ENCODE measurements around the gene GPSM3.
"Not testable (repeated sequence)": the region's sequence is repeated elsewhere in the genome, so short reads cannot be mapped to it uniquely, and the experiment has no call there.

Gene GPSM3

DNA sequence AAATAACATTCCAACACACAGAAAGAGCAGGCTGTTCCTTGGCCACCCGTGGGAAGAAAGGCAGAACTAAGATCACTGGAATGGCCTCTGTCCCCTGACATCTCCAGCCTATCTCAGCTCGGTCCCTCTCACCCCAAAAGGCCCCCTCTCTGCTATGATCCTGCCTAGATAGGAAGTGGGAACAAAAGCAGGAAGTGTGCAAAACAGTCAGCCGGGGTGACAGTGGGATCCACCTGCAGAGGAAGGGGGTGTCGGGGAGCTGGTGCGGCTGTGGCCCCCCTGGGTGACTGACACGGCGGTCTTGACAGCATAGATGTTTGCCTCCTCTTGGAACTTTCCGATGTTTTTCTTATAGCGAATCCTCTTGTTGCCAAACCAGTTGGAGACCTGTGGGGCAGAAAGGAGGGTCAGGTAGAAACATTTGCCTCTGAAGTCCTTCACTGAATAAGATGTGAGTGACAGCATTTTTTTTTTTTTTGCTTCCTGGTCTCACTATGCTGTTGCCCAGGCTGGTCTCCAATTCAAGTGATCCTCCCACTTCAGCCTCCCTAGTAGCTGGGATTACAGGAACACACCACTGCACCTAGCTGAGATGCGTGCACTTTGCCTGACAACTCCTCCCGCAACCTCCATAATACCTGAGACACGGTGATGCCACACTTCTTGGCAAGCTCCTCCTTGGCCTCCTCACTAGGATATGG is 5.3 kb downstream of the GPSM3 start:
- DNase-seq, result no peak

DNA sequence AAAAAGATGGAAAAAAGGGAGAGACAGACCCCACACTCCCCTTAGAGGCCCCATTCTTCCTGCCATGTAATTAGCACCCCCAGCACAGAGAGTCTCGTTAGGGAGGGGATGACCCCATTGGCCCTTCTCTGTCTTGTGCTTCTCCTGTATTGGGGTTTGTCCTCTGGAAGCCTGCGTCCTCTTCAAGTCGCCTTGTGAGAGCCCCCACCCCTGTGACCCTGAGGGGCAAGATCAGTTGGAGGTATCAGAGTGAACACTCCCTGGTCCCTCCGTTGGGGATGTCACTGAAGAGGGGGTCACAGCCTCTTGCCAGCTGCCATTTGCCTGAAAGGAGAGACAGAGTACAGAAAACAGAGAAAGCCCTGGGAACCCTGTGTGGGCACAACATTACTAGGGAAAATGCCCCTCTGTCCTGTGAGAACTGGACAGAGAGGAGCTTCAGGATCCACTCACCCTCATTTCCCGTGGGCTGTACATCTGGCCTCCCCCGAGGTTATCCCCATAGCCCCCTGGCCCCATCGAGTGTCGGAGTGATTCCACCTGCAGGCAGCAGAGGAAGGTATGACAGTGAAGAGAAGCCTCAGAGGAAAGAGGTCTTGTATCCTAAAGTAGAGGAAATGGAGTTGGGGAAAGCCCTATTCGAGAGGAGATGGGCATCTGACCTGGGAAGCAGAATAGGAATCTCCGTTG is 6.1 kb downstream of the GPSM3 start:
- not testable (repeated sequence) for DNase-seq

DNA sequence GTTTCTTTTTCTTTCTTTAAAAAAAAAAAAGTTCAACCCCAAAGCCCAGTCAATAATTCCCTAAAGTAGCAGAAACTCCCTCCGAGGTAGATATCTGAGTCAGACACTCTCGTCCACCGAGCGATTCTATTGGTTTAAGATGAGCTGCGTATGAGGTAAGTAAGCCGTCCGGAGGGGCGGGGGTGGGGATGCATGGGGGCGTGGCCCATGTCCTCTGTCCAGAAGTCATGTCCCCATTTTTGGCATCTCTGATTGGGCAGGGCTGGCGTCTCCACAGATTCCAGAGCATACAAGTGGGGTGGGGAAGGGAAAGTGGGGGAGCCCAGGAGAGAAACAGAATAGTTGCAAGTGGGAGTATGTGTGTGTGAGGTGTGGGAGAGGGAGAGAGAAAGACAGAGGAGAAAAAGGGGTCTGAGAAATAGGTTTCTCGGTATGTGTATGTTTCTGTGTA is 6.7 kb downstream of the GPSM3 start:
- DNase-seq, result not testable (repeated sequence)

DNA sequence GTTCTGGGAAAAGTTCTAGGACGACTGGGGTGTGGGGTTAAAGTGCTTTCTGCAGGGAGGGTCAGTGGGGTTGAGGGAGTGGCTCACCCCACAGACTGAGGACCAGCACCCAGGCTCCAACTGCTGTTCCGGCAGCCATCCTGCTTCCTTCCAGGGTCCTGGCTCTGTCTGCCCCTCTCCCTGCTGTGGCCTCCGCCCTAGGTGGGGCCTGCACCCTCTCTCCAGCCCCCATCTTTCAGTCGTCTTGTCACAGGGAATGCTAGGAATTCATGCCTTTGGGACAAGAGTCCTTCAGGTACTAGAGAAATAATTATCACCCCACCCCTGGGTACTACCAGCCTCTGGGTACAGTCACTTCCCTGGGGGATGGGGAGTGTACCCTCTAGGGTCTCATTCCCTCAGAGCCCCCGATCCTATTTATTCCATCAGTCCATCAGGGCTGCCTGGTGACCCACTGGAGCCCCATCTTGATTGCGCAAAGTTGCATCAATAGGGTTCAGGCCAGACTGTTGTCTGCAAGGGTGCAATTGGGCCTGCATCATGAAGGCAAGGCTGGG is 8.3 kb downstream of the GPSM3 start, which contains the start of gene AGER:
TSS of gene AGER (minus strand) at position 170 of the 557 bp plus-strand sequence. CDS start at position 139, 31 bp downstream.
- DNase-seq, result no peak

DNA sequence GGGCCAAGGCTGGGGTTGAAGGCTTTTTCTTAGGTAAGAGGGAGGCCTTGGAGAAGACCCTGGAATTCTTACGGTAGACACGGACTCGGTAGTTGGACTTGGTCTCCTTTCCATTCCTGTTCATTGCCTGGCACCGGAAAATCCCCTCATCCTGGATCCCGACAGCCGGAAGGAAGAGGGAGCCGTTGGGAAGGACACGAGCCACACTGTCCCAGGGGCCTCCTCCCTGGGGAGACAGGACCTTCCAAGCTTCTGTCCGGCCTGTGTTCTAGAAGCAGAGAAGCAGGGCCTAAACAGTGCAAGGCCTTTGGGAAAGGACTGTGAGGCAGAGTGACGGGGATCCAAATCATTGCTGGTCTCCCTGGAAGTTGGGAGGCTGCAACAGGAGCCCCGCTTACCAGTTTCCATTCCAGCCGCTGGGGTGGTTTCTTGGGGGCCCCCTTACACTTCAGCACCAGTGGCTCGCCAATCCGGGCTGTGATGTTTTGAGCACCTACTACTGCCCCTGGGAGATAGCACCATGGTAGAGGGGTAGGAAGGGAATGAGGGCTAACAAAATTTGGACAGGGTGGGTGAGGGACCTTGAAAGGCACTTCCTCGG is 8.9 kb downstream of the GPSM3 start:
- no peak for DNase-seq

DNA sequence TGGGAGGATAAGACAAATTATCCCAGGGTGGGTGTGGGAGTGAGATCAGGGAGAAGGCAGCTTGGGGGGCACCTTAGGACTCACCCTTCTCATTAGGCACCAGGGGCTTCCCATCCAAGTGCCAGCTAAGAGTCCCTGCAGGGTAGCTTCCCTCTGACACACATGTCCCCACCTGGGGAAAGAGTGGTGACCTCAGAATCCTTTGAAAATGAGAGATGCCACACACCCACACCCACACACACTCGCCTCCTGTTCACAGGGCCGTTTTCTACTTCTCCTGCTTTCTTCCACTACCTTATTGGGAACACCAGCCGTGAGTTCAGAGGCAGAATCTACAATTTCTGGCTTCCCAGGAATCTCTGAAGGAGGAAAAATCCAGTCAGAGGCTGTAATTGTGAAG is 9.4 kb downstream of the GPSM3 start:
- DNase-seq, result no peak

DNA sequence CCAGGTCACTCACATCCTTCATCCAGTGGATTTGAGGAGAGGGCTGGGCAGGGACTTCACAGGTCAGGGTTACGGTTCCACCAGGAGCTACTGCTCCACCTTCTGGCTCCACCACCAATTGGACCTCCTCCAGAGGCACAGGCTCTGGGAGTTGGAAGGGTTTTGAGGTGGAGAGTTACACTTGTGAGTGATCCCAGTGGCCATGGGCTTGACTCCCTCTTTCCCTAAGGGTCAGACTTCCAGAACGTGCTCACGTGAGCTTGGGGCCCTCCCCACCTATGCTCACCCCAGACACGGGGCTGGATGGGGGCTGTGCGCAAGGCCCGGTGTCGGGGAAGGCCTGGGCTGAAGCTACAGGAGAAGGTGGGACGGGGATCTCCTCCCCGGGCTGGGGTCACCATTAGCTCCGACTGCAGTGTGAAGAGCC is 9.9 kb downstream of the GPSM3 start:
- DNase-seq, result no peak

DNA sequence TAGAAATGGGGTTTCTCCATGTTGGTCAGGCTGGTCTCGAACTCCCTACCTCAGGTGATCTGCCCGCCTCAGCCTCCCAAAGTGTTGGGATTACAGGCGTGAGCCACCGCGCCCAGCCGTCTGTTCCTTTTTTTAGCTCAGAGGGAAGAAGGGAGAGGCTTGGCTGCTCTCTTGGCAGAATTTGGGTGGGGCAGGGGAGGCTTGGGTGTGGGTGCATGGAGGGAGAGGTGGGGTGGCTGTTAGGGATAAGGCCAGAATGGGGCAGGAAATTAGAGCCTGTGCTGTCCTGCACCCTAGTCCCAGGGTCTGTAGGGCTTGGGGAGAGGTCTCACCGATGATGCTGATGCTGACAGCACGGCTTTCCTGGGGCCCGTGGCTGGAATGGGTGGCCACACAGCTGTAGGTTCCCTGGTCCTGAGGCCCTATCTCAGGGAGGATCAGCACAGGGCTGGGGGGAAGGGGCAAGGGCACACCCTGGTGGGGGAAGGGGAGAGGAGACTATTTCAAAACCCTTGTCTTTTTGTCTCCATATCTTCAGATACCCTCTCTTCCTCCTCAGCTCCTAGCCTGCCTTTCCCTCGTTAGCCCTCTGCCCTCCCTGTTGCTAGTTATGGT is 10.4 kb downstream of the GPSM3 start:
- no peak for DNase-seq

DNA sequence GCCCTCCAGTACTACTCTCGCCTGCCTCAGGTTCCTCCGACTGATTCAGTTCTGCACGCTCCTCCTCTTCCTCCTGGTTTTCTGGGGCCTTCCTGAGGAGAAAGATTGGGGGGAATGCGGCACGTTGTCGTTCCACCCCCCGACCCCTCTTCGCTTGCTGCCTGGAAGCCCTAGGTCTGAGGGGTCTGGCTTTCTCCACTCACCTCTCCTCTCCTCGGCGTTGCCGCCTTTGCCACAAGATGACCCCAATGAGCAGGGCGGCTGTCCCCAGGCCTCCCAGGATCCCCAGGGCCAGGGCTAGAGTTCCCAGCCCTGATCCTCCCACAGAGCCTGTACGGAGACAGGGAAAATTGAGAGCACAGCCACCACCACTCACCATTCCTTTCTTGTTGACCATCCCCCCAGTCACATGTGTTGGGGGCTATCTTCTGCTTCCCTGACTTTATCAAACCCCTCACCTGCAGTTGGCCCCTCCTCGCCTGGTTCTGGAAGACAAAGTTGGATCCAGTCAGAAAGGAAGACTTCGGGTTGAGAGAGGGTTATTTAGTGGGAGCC is 11.2 kb downstream of the GPSM3 start:
- no peak for DNase-seq

DNA sequence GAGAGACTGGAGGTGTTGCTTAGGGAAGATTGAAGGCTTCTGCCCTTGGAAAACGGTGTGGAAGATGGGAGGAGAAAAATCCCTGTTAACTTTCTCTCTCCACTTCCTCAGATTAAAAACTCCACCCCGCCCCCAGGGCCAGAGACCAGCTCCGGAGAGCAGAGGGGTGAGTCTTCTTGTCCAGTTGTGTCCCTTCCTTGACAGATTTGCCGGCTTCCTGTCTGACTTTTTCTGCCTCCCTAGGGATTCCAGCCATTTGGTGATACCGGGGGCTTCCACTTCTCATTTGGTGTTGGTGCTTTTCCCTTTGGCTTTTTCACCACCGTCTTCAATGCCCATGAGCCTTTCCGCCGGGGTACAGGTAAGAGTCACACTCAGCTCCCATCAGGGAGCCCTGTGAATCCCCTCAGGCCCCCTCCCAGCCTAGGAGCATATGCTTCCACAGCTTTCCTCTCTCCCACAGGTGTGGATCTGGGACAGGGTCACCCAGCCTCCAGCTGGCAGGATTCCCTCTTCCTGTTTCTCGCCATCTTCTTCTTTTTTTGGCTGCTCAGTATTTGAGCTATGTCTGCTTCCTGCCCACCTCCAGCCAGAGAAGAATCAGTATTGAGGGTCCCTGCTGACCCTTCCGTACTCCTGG is 12.6 kb downstream of the GPSM3 start:
- DNase-seq, result no peak

DNA sequence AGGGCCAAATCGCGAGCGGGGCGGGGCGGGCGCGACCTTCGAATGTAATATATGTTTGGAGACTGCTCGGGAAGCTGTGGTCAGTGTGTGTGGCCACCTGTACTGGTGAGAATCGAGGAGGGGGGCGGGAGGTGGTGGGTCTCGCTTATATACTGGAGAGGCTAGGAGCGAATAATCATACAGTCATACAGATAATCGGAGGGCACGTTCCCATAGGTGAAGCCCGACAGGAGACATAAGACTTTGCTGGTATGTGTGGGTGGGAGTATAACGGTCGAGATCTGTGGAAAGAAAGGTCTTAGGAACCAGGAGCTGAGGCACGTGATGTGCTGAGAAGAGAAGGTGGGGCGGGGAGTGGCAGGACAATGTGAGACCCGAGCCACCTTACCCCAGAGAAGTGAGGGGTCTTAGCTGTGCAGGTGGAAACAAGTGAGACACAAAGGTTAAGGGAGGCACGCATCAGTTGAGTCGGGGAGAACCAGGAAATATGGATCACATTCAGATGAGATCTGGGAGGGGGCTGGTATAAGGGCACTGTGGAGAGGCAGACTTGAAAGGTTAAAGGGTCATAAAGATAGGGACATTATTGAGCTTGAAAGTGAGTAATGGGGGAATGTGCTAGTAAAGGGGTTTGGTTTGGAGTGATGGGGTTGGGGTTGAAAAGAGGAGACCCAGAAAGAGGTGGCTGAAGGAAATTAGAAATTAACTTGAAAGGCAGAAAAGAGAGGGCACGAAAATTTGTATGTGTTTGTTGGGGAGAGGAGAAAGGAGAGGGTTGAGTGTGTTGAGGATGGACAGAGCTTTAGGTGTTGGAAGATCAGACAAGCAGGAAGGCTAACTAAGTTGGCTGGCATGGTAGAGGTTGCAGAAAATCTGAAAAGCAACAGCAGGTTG is 13.6 kb downstream of the GPSM3 start:
- DNase-seq, result peak in 1 of 2 experiments; percentile 54

DNA sequence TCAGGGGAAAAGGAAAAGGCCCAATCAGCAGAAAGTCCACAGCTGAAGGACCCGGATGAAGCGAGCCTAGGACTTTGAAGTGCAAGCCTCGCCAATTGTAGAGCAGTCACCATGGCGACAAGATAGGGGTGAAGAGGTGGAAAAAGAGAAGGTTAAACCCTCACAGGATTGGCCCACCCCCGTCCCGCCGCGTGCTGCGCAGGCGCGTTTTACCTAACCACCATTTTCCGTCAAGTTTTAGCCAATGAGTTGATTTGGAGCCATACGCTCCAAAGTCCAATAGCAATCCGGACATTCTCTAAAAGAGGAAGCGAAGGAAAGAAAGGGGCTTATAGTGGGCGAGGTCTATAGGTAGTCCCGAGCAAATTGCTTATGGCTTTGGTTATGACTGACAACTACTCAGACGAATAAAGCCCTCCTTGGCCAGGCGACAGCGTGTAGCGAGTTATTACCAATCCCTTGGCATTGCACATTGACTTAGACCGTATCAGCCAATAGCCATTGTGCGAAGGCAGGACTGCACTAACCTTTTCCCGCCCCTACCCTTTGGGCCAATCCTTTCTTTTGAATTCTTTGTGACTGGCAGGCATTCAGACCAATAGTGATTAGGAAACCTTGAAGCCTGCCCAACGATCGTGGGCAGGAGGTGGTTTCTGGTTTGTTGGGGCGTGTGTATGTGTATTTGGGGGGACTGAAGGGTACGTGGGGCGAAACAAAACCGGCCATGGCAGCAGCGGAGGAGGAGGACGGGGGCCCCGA is 14.5 kb downstream of the GPSM3 start, which contains the start of gene RNF5:
TSS of gene RNF5 (plus strand) at position 618 of the 759 bp plus-strand sequence. CDS start at position 725, 107 bp downstream.
- DNase-seq, result peak; percentile 95 to 99

DNA sequence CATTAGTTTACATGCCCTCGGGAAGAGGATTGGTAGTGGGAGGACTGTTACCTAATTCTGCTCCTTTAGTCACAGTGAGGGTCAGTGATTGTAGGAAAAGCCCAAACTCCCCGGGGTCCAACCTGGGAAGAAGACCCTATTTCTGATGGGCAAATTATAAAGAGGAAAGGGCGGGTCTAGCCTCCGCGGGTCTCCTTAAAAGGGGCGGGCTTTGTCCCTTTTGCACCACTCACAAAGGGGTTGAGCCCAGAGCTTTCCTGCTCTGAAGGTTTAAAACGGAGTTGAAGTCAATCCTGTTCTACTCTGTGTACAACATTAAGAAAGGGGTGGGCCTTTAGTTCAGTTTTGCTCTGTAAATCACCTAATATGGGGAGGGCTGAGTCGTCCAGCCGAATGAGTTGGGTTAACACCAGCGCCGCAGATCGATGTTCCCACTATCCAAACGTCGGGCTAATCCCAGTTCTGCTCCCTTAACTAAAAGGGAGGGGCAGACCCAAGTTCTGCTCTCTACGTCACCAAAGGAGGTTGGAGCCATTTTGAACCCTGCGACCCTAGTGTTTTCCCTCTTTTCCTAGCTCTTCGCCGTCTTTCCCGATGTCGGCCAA is 15.2 kb downstream of the GPSM3 start:
- DNase-seq, result peak; percentile 11 to 62

DNA sequence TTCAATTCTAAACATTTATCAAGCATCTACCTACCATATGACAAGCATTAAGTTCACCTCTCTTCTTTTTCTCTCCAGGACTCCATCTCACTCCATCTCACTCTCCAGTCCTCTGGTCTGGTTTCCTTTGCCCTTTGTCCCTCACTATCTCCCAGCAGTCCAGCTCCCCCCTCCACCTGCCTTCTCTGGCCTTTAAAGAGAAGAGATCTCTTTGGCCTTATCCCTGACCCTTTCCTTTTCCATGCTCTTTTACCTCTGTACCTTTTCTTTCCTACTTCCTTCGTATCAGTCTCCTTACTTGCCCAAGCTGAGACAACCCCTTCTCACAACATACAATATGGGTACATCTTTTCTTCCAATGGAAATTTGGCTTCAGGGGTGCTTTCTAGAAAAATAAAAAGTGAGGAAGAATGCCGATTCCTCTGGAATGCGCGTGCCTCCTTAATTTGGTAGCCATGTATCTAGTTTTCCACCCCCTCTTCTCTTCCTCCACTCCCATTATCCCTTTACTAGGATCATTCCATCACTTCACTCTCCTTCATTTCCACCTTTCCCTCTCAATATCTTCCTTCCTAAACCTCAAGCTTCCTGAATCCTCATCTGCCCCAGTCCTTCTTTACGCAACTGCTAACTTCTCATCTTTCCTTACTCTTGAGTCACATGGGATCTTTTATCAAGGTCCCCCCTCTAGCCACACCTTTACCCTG is 15.8 kb downstream of the GPSM3 start:
- DNase-seq, result no peak

DNA sequence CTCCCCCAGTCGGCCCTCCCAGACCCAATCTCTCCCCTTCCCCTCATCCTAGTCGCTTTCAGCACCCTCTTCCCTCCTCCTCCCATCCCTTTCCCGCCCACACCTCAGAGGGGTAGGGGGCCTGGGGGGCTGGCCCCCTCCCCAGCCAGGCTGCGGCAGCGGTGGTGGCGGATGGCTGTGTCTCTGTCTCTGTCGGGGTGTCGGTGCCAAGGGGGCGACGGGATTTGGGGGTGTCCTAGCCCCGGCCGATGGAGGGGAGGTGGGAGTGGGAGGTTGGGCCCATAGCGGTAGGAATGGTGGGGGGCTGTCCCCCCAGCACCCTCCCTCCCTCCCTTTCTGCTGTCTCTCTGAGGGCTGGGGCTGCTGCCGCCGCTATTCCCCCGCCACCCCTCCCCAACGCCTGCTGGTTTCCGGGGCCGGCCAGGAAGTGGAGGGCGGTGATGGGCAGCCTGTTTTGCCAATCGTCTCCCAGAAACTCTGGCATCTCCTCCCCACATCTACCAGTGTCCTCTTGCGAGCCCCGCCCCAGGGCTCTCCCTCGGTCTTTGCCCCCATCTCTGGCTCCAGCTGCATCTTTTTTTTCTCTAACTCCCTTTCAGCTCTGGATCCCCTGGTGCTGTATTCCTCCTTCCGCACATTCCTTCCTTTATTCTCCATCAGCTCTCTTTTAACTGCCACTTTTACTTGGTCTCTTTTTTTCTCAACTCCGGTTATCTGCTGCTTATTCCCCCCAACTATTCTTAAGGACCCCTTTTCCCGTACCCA is 16.6 kb downstream of the GPSM3 start, which contains the start of gene AGPAT1:
TSS of gene AGPAT1 (minus strand) at position 374 of the 765 bp plus-strand sequence. CDS start 4,588 bp downstream, outside the sequence.
- peak; percentile 90 to 95 for DNase-seq

DNA sequence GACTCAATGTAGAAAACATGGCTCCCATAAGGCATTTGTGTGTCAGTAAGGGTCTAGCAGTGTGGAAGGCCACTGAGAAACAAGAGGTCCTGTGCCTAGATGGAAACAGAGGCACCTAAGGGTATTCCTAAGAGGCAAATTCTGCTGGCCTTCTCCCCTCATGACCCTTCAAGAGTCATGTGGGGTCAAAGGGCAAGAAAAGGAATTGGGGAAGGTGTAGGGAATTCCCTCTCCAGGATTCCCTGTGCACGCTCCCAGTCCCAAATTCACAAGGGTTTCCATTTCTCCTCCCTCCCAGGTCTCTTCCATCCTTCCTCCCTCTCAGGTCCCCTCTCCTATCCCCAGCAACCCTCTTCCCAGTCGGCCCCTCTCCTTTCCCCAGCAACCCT is 17.1 kb downstream of the GPSM3 start:
- DNase-seq, result no peak

DNA sequence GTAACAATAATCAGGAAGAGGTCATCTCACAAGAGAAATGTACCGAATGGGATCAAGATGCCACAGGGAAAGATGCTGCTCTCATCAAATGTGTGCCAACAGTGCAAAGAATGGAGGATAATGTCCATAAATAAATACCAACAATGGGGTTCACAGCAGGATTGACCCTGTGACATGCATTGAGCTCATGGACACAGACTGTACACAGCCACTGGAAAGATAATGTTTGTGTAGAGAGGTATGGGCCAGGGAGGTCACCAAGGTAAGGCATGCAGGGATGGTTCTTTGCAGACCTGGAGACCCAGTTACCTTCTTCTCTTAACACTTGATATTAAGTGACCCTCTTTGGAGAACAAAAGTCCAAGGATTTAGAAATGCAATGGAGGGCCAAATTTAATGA is 18.0 kb downstream of the GPSM3 start:
- no peak for DNase-seq

DNA sequence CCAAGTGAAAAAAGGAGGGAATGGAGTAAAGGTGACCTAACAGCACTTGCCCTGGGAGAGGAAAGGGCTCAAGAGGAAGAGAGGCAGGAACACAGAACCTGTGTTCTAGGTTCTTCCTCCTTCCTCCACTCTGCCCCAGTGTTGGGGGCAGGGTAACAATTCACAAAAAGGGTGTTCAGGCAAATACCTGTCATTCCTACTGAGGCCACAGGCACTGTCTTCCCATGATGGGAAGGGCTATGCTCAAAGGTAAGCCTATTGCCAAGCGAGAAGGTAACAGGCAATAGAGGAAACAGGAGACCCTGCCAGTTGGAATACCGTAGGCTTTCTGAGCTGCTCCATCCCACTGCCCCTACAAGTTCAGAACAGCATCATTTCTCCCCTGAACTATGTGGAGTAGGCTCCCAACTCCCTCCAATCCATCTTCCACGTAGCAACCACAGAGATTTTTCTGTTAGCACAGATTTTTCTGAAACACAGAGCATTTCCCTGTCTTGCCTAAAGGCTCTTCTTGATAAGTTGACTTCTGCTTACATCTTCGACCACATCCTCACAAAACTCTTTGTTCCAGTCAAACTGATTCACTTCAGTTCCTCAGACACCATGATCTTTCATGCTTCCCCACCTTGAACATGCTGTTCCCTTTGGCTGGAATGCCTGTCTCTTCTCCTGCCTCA is 19.3 kb downstream of the GPSM3 start:
- DNase-seq, result no peak
